HCT116 (cell line): Measurements from ENCODE around the gene CACNA1C. TPM values are rescaled to one million over a fixed set of nuclear protein-coding genes. Genes with fewer than 3 reads are reported as not detected.

ENCODE experiments used
- ATAC-seq: fragments of 200-7000 bp; cut with Tn5 transposase; 2 replicates; pipeline ENCODE4 v1.9.1; 2020; ENCODE audit warnings: mild to moderate bottlenecking, moderate library complexity
- BruUV-seq: library from RNA; stranded (reverse); fragments of 400-500 nt; replicated peaks from 2 replicates; lab custom pipeline; 2021; lab: Mats Ljungman, UMichigan
- CTCF ChIA-PET: fragments of 300-600 bp; sonication (Branson Sonifier 250); formaldehyde crosslinking; loops from one replicate; lab custom pipeline; 2021; ENCODE audit warnings: antibody characterized with exemption; lab: Charles Lee
- POLR2A ChIA-PET: fragments of 300-600, 350-600 bp; sonication (Branson Sonifier 250); formaldehyde crosslinking; loops from one replicate; lab custom pipeline; 2021; ENCODE audit warnings: antibody characterized with exemption; lab: Charles Lee
- RAD21 ChIA-PET, 2 experiments: fragments of 300-600 bp; sonication (Branson Sonifier 250); formaldehyde crosslinking; loops; one replicate each; lab custom pipeline; 2023; ENCODE audit warnings: low total read pairs in 2 of 2; ENCODE audit not compliant: uncharacterized antibody in 2 of 2, unreplicated experiment in 2 of 2, low non-redundant PET in 1 of 2; lab: Charles Lee
- DNase-seq: peaks from one replicate; pipeline ENCODE4 v3.0.0-alpha.2; 2010; ENCODE audit warnings: low read depth, low spot score
- H2AFZ ChIP-seq: fragments of 200-600 bp; shearing (Covaris generic), sonication (generic); 2 replicates; pipeline ENCODE4 v1.6.1; 2017; ENCODE audit warnings: low read depth, mixed run types, mixed read lengths, antibody characterized with exemption, low read length; ENCODE audit not compliant: poor library complexity, severe bottlenecking
- H3K27ac ChIP-seq: 2 replicates; pipeline ENCODE4 v1.5.1; 2012; ENCODE audit warnings: low read depth, low read length
- H3K27me3 ChIP-seq: fragments of 200-600 bp; sonication (generic); 2 replicates; pipeline ENCODE4 v1.6.1; 2016; ENCODE audit warnings: mixed run types, low read length, mixed read lengths; ENCODE audit not compliant: insufficient read depth
- H3K36me3 ChIP-seq, 2 experiments: fragments of 200-500 bp in 1 of 2; fragments of 200-600 bp in 1 of 2; sonication (Bioruptor generic) in 1 of 2; sonication (generic) in 1 of 2; 2 replicates each; pipeline versions ENCODE4 v1.5.1 to v1.6.1; 2014 to 2016; ENCODE audit warnings: low read length in 2 of 2, inconsistent platforms in 1 of 2, mixed read lengths in 1 of 2, mixed run types in 1 of 2; ENCODE audit not compliant: insufficient read depth in 2 of 2, control insufficient read depth in 1 of 2
- H3K4me1 ChIP-seq, 2 experiments: fragments of 200-600 bp in 1 of 2; sonication (generic) in 1 of 2; 2 replicates each; pipeline versions ENCODE4 v1.5.1 to v1.6.1; 2012 to 2017; ENCODE audit warnings: low read length in 2 of 2, inconsistent platforms in 1 of 2, mild to moderate bottlenecking in 1 of 2, mixed read lengths in 1 of 2, mixed run types in 1 of 2, moderate library complexity in 1 of 2; ENCODE audit not compliant: insufficient read depth in 2 of 2, control insufficient read depth in 1 of 2
- H3K4me2 ChIP-seq: fragments of 200-600 bp; sonication (generic); 2 replicates; pipeline ENCODE4 v1.6.1; 2017; ENCODE audit warnings: mixed run types, low read length, mixed read lengths
- H3K4me3 ChIP-seq, 2 experiments: fragments of 200-600 bp in 1 of 2; sonication (generic) in 1 of 2; replicated peaks in 1 of 2; 2 replicates each; pipeline ENCODE4 v1.5.1; 2011 to 2016; ENCODE audit warnings: low read length in 2 of 2, control low read depth in 1 of 2, low read depth in 1 of 2, mild to moderate bottlenecking in 1 of 2, mixed read lengths in 1 of 2, mixed run types in 1 of 2
- H3K79me2 ChIP-seq: fragments of 200-600 bp; sonication (generic); 2 replicates; pipeline ENCODE4 v1.6.1; 2017; ENCODE audit warnings: mild to moderate bottlenecking, mixed run types, low read length, moderate library complexity, mixed read lengths; ENCODE audit not compliant: insufficient read depth
- H3K9ac ChIP-seq: fragments of 200-600 bp; sonication (generic); 2 replicates; pipeline ENCODE4 v1.6.1; 2016; ENCODE audit warnings: low read length, mixed read lengths
- H3K9me2 ChIP-seq: fragments of 200-600 bp; sonication (generic), shearing (Covaris generic); 2 replicates; pipeline ENCODE4 v1.6.1; 2017; ENCODE audit warnings: mixed run types, mild to moderate bottlenecking, moderate library complexity; ENCODE audit not compliant: insufficient read depth
- H3K9me3 ChIP-seq, 2 experiments: fragments of 200-500 bp in 1 of 2; fragments of 200-600 bp in 1 of 2; sonication (Bioruptor generic) in 1 of 2; sonication (generic) in 1 of 2; 2 replicates each; pipeline ENCODE4 v1.6.1; 2014 to 2017; ENCODE audit warnings: low read length in 2 of 2, mixed read lengths in 2 of 2, inconsistent platforms in 1 of 2, low read depth in 1 of 2, mild to moderate bottlenecking in 1 of 2, mixed run types in 1 of 2, moderate library complexity in 1 of 2; ENCODE audit not compliant: control insufficient read depth in 1 of 2, insufficient read depth in 1 of 2
- H4K20me1 ChIP-seq: fragments of 200-600 bp; sonication (generic), shearing (Covaris generic); 2 replicates; pipeline ENCODE4 v1.6.1; 2017; ENCODE audit warnings: mixed run types, mild to moderate bottlenecking, moderate library complexity; ENCODE audit not compliant: insufficient read depth
- CBX3 ChIP-seq: IDR thresholded peaks from 2 replicates; pipeline ENCODE4 v1.6.1; 2012; ENCODE audit warnings: low read depth
- FOSL1 ChIP-seq: IDR thresholded peaks from 2 replicates; pipeline ENCODE4 v1.6.1; 2012; ENCODE audit warnings: low read depth
- MAX ChIP-seq: IDR thresholded peaks from 2 replicates; pipeline ENCODE4 v1.6.1; 2012
- SIN3A ChIP-seq: IDR thresholded peaks from 2 replicates; pipeline ENCODE4 v1.6.1; 2012; ENCODE audit warnings: low read depth
- TCF7L2 ChIP-seq: IDR thresholded peaks from 2 replicates; pipeline ENCODE4 v1.7.0; 2011; ENCODE audit warnings: borderline replicate concordance, inconsistent platforms; ENCODE audit not compliant: insufficient read depth, insufficient read length; ENCODE audit errors: extremely low read depth
- ZBTB33 ChIP-seq: IDR thresholded peaks from 2 replicates; pipeline ENCODE4 v1.6.1; 2011; ENCODE audit warnings: mild to moderate bottlenecking, low read length, moderate library complexity; ENCODE audit not compliant: insufficient replicate concordance; ENCODE audit errors: extremely low read depth
- ZFX ChIP-seq: fragments of 450-650 bp; IDR thresholded peaks from 2 replicates; pipeline ENCODE4 v1.6.1; 2017
- intact Hi-C: fragments of 100-400 bp; cut with micrococcal nuclease; formaldehyde crosslinking; loops from 2 replicates; pipeline ENCODE4 v1.10.0; 2022
- total RNA-seq: library from RNA; stranded (reverse); gene quantifications from one replicate; pipeline ENCODE4 v1.2.1, GENCODE V29; 2021; ENCODE audit not compliant: unreplicated experiment
- TF ChIP-seq, protein P1 (sequence below): IDR thresholded peaks from 2 replicates; pipeline ENCODE4 v1.6.1; 2012; ENCODE audit warnings: low read depth

Gene CACNA1C
- total RNA-seq, 1 experiment from 2014 or later = 0.05 TPM

- Histone ChIP-seq H3K36me3 (no peaks in the 10 kb centered on the region), H3K4me3 (no peak overlapping the region), H4K20me1 (no peaks in the 10 kb centered on the region), H3K9ac (no peak overlapping the region), H3K4me2 (no peak overlapping the region), H3K27ac (no peak overlapping the region), H3K27me3 (peaks cover 8% of the 10 kb centered on the region; the same call in 1 of the 2 replicates), H3K9me3 (no peaks in the 10 kb centered on the region), H3K79me2 (no peaks in the 10 kb centered on the region), H3K4me1 (peaks cover 0 to 21% of the 10 kb centered on the region in 2 experiments; a peak in 2 of 4 replicates), H2AFZ (no peak overlapping the region), H3K9me2 (no peaks in the 10 kb centered on the region)
- CTCF ChIA-PET = no interaction called here
- POLR2A ChIA-PET = no interaction called here
- ATAC-seq = no peak
- DNase-seq = no peak
- no TSS peak for BruUV-seq
- intact Hi-C loops = no loop called here
- RAD21 ChIA-PET = no interaction called here
- TF ChIP-seq ZFX = no peak
- TF ChIP-seq, protein P1, sequence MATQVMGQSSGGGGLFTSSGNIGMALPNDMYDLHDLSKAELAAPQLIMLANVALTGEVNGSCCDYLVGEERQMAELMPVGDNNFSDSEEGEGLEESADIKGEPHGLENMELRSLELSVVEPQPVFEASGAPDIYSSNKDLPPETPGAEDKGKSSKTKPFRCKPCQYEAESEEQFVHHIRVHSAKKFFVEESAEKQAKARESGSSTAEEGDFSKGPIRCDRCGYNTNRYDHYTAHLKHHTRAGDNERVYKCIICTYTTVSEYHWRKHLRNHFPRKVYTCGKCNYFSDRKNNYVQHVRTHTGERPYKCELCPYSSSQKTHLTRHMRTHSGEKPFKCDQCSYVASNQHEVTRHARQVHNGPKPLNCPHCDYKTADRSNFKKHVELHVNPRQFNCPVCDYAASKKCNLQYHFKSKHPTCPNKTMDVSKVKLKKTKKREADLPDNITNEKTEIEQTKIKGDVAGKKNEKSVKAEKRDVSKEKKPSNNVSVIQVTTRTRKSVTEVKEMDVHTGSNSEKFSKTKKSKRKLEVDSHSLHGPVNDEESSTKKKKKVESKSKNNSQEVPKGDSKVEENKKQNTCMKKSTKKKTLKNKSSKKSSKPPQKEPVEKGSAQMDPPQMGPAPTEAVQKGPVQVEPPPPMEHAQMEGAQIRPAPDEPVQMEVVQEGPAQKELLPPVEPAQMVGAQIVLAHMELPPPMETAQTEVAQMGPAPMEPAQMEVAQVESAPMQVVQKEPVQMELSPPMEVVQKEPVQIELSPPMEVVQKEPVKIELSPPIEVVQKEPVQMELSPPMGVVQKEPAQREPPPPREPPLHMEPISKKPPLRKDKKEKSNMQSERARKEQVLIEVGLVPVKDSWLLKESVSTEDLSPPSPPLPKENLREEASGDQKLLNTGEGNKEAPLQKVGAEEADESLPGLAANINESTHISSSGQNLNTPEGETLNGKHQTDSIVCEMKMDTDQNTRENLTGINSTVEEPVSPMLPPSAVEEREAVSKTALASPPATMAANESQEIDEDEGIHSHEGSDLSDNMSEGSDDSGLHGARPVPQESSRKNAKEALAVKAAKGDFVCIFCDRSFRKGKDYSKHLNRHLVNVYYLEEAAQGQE = no peak
- no peak for TF ChIP-seq ZBTB33
- no peak for TF ChIP-seq TCF7L2
- no peak for TF ChIP-seq MAX
- no peak for TF ChIP-seq SIN3A
- no peak for TF ChIP-seq CBX3
- TF ChIP-seq FOSL1 = no peak
Measured at GRCh38 chr12:2171672-2172426, 119.1 kb downstream of the CACNA1C start.
